HepG2 (cell line): ENCODE results near the gene CCDC142. TPM values are rescaled to one million over a fixed set of nuclear protein-coding genes. Genes with fewer than 3 reads are reported as not detected.

Experiments
- ARID2 ChIP-seq: sonication (generic); formaldehyde crosslinking; IDR thresholded peaks from 2 replicates; pipeline ENCODE4 v1.8.1; 2022; ENCODE audit warnings: mild to moderate bottlenecking, missing genetic modification reagents, borderline replicate concordance
- ATAD3A ChIP-seq: sonication (generic); formaldehyde crosslinking; IDR thresholded peaks from 2 replicates; pipeline ENCODE4 v1.4.0; 2020; ENCODE audit warnings: missing genetic modification reagents
- CC2D1A ChIP-seq: sonication (generic); formaldehyde crosslinking; IDR thresholded peaks from 2 replicates; pipeline ENCODE4 v1.8.1; 2023; ENCODE audit warnings: mild to moderate bottlenecking, missing genetic modification reagents
- DPF2 ChIP-seq: sonication (generic); formaldehyde crosslinking; IDR thresholded peaks from 2 replicates; pipeline ENCODE4 v1.4.0; 2020; ENCODE audit warnings: mild to moderate bottlenecking, low read depth, missing genetic modification reagents, borderline replicate concordance
- ETS1 ChIP-seq: sonication (generic); formaldehyde crosslinking; IDR thresholded peaks from 2 replicates; pipeline ENCODE4 v1.4.0; 2020; ENCODE audit warnings: missing genetic modification reagents
- KLF12 ChIP-seq: sonication (generic); formaldehyde crosslinking; IDR thresholded peaks from 2 replicates; pipeline ENCODE4 v1.4.0; 2020; ENCODE audit warnings: missing genetic modification reagents, borderline replicate concordance
- MED1 ChIP-seq: sonication (generic); formaldehyde crosslinking; IDR thresholded peaks from 2 replicates; pipeline ENCODE4 v1.4.0; 2020; ENCODE audit warnings: missing genetic modification reagents
- NCOA5 ChIP-seq: sonication (generic); formaldehyde crosslinking; IDR thresholded peaks from 2 replicates; pipeline ENCODE4 v1.4.0; 2020; ENCODE audit warnings: missing genetic modification reagents
- NR2F1 ChIP-seq, 2 experiments: fragments of 450-650 bp in 1 of 2; formaldehyde crosslinking in 1 of 2; IDR thresholded peaks; 2 replicates each; pipeline versions ENCODE4 v1.5.0 to v1.6.1; 2016 to 2020; ENCODE audit warnings: mild to moderate bottlenecking in 1 of 2, missing compliant biosample characterization in 1 of 2, missing genetic modification reagents in 1 of 2, moderate library complexity in 1 of 2
- PCBP2 ChIP-seq: fragments of 200-400 bp; formaldehyde crosslinking; optimal IDR thresholded peaks from 2 replicates; pipeline ENCODE3; 2018; ENCODE audit warnings: low read length, low read depth; ENCODE audit not compliant: poor library complexity, severe bottlenecking
- PLRG1 ChIP-seq: fragments of 450-650 bp; conservative IDR thresholded peaks from 2 replicates; pipeline ENCODE4 v1.6.1; 2016
- POGZ ChIP-seq: sonication (generic); formaldehyde crosslinking; IDR thresholded peaks from 2 replicates; pipeline ENCODE4 v1.4.0; 2020; ENCODE audit warnings: mild to moderate bottlenecking, missing genetic modification reagents
- RORA ChIP-seq: sonication (generic); formaldehyde crosslinking; IDR thresholded peaks from 2 replicates; pipeline ENCODE4 v1.5.0; 2020; ENCODE audit warnings: mild to moderate bottlenecking, missing genetic modification reagents, moderate library complexity
- SKI ChIP-seq: fragments of 450-650 bp; IDR thresholded peaks from one replicate; pipeline ENCODE4 v1.6.1; 2018; ENCODE audit warnings: mild to moderate bottlenecking; ENCODE audit not compliant: partially characterized antibody
- ZNF562 ChIP-seq: sonication (generic); formaldehyde crosslinking; IDR thresholded peaks from 2 replicates; pipeline ENCODE4 v1.8.0; 2022; ENCODE audit warnings: missing genetic modification reagents, borderline replicate concordance
- ZNF577 ChIP-seq: sonication (generic); formaldehyde crosslinking; IDR thresholded peaks from 2 replicates; pipeline ENCODE4 v1.4.0; 2020; ENCODE audit warnings: mild to moderate bottlenecking, low read depth, missing genetic modification reagents, borderline replicate concordance
- ZNF639 ChIP-seq: conservative IDR thresholded peaks from 2 replicates; pipeline ENCODE4 v1.6.1; 2018; ENCODE audit warnings: missing genetic modification reagents
- ZNF816 ChIP-seq: sonication (generic); formaldehyde crosslinking; IDR thresholded peaks from 2 replicates; pipeline ENCODE4 v1.8.0; 2022; ENCODE audit warnings: missing genetic modification reagents, mild to moderate bottlenecking, borderline replicate concordance
- polyA plus RNA-seq, 8 experiments: library from polyadenylated mRNA; depleted of rRNA in 3 of 8; stranded (reverse) in 7 of 8; unstranded in 1 of 8; fragments of >200 nt; fragmentation: Illumina TruSeq in 4 of 8; extraction: Trizol in 4 of 8; gene quantifications; 2 replicates each; pipeline versions ENCODE4 v1.2.1 to v1.2.3, GENCODE V29; 2011 to 2016; ENCODE audit warnings: low read depth in 4 of 8, missing spikeins in 1 of 8, mixed read lengths in 1 of 8; ENCODE audit not compliant: insufficient read depth in 1 of 8
- total RNA-seq, 5 experiments: library from RNA; depleted of rRNA; stranded (reverse); fragments of >200 nt; fragmentation: Illumina TruSeq; extraction: Trizol; gene quantifications; 2 replicates each; pipeline ENCODE4 v1.2.3, GENCODE V29; 2016; ENCODE audit warnings: low read depth in 1 of 5
- TF ChIP-seq, protein P1 (sequence below): sonication (generic); formaldehyde crosslinking; IDR thresholded peaks from 2 replicates; pipeline ENCODE4 v1.4.0; 2020; ENCODE audit warnings: missing genetic modification reagents, borderline replicate concordance
- TF ChIP-seq, protein P2 (sequence below): sonication (generic); formaldehyde crosslinking; IDR thresholded peaks from 2 replicates; pipeline ENCODE4 v1.5.1; 2020; ENCODE audit warnings: missing genetic modification reagents, mild to moderate bottlenecking, borderline replicate concordance
- TF ChIP-seq, protein P3 (sequence below): sonication (generic); formaldehyde crosslinking; IDR thresholded peaks from 2 replicates; pipeline ENCODE4 v1.5.0; 2020; ENCODE audit warnings: mild to moderate bottlenecking, low read depth, missing genetic modification reagents, borderline replicate concordance
- TF ChIP-seq, protein P4 (sequence below), 2 experiments: fragments of 450-650 bp in 1 of 2; sonication (generic) in 1 of 2; formaldehyde crosslinking; IDR thresholded peaks; 2 replicates each; pipeline versions ENCODE4 v1.5.0 to v1.8.0; 2020 to 2022; ENCODE audit warnings: mild to moderate bottlenecking in 1 of 2, missing genetic modification reagents in 1 of 2

CCDC142 gene
- total and polyA plus RNA-seq, 2 of the 13 experiments (the other 11 are each of a cell fraction or from before 2014, with no cell fraction given), result 14.7 to 30.4 TPM

DNA sequence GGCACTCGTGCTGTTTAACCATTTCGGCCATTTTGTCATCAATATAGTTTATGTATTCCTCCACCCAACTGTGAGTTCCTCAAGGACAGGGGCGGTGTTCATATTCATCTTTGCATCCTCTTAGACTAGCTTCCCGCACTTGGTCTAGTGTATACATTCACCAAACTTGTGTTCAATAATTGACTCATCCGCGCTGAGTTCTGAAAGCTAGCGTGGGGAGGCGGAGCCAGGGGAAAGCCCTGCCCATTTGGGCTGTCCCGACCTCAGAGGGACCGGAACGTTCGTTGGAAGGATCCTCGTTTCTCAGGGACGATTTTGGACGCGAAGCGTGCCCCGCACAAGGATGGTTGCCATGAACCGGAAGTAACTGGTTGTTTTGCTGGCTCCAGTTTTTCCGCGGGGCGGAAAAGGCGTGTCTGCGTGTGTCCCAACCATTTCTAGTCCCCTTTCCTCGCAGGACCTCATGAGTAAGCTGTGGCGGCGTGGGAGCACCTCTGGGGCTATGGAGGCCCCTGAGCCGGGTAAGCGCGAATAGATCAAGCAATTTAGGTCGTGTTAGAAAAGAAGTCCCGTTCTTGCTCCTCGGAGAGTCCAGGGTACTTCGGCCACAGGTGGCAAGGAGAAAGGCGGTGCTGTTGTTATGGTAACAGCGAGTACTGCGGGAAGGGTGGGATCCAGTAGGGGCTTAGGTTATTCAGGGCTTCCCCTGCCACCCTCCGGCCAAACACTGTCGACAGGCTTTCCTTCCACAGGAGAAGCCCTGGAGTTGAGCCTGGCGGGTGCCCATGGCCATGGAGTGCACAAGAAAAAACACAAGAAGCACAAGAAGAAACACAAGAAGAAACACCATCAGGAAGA, 27.9 kb downstream of the CCDC142 start, which contains the start of gene INO80B (continued):
- no peak for TF ChIP-seq ETS1
- TF ChIP-seq ZNF816 (CRISPR knock-in tag), result no peak
- no peak for TF ChIP-seq ATAD3A (CRISPR knock-in tag)
- no peak for TF ChIP-seq PLRG1
- peak; percentile 95 for TF ChIP-seq ARID2 (CRISPR knock-in tag)
- no peak for TF ChIP-seq RORA
- TF ChIP-seq CC2D1A (CRISPR knock-in tag), result 0 out of 2 replicates have a peak, but pooled peaks have one; percentile 81
- TF ChIP-seq DPF2, result no peak
- peak; percentile 4 to 19; a peak in 1 of 4 replicates for TF ChIP-seq NR2F1 (CRISPR knock-in tag; IDR thresholded peaks at IDR 0.05)
- peak; percentile 87 for TF ChIP-seq SKI
- TF ChIP-seq POGZ (CRISPR knock-in tag), result peak; percentile 98
- TF ChIP-seq, protein P1, sequence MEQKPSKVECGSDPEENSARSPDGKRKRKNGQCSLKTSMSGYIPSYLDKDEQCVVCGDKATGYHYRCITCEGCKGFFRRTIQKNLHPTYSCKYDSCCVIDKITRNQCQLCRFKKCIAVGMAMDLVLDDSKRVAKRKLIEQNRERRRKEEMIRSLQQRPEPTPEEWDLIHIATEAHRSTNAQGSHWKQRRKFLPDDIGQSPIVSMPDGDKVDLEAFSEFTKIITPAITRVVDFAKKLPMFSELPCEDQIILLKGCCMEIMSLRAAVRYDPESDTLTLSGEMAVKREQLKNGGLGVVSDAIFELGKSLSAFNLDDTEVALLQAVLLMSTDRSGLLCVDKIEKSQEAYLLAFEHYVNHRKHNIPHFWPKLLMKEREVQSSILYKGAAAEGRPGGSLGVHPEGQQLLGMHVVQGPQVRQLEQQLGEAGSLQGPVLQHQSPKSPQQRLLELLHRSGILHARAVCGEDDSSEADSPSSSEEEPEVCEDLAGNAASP (CRISPR knock-in tag), result peak; percentile 93
- TF ChIP-seq, protein P2, sequence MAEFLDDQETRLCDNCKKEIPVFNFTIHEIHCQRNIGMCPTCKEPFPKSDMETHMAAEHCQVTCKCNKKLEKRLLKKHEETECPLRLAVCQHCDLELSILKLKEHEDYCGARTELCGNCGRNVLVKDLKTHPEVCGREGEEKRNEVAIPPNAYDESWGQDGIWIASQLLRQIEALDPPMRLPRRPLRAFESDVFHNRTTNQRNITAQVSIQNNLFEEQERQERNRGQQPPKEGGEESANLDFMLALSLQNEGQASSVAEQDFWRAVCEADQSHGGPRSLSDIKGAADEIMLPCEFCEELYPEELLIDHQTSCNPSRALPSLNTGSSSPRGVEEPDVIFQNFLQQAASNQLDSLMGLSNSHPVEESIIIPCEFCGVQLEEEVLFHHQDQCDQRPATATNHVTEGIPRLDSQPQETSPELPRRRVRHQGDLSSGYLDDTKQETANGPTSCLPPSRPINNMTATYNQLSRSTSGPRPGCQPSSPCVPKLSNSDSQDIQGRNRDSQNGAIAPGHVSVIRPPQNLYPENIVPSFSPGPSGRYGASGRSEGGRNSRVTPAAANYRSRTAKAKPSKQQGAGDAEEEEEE (CRISPR knock-in tag), result no peak
- TF ChIP-seq MED1 (CRISPR knock-in tag), result peak; percentile 84
- peak; percentile 54 for TF ChIP-seq PCBP2
- peak; percentile 95 for TF ChIP-seq ZNF639 (CRISPR knock-in tag)
- TF ChIP-seq, protein P3, sequence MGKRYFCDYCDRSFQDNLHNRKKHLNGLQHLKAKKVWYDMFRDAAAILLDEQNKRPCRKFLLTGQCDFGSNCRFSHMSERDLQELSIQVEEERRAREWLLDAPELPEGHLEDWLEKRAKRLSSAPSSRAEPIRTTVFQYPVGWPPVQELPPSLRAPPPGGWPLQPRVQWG (CRISPR knock-in tag), result no peak
- no peak for TF ChIP-seq ZNF562
- no peak for TF ChIP-seq ZNF577 (CRISPR knock-in tag)
- TF ChIP-seq, protein P4, sequence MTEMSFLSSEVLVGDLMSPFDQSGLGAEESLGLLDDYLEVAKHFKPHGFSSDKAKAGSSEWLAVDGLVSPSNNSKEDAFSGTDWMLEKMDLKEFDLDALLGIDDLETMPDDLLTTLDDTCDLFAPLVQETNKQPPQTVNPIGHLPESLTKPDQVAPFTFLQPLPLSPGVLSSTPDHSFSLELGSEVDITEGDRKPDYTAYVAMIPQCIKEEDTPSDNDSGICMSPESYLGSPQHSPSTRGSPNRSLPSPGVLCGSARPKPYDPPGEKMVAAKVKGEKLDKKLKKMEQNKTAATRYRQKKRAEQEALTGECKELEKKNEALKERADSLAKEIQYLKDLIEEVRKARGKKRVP (CRISPR knock-in tag; IDR thresholded peaks at IDR 0.05), result peak in 1 of 2 experiments; percentile 80; a peak in 2 of 4 replicates
- no peak for TF ChIP-seq NCOA5 (CRISPR knock-in tag)
- TF ChIP-seq KLF12 (CRISPR knock-in tag), result peak; percentile 100
